NCI-H510A treated with DMSO at 0.1 percent for 48 hours (cell line): ENCODE data around the gene OTOF.
A peak's percentile ranks its signal among the peaks of the same experiment; 100 is the strongest.

Source experiments
- DNase-seq: peaks from one replicate; lab custom pipeline; 2025; lab: John Stamatoyannopoulos, UW

OTOF gene

GRCh38 chr2:26464390-26465265, 13.3 kb downstream of the OTOF start:
- DNase-seq: no peak

GRCh38 chr2:26463244-26464192, 14.4 kb downstream of the OTOF start:
- DNase-seq: no peak

GRCh38 chr2:26462511-26463243, 15.2 kb downstream of the OTOF start:
- peak; percentile 34 for DNase-seq

GRCh38 chr2:26462100-26462499, 15.8 kb downstream of the OTOF start:
- DNase-seq: no peak

GRCh38 chr2:26461601-26462023, 16.3 kb downstream of the OTOF start:
- DNase-seq: no peak

GRCh38 chr2:26460613-26461031, 17.3 kb downstream of the OTOF start:
- no peak for DNase-seq

GRCh38 chr2:26459991-26460612, 17.8 kb downstream of the OTOF start:
- DNase-seq: no peak

GRCh38 chr2:26458365-26459042, 19.4 kb downstream of the OTOF start:
- DNase-seq: no peak

GRCh38 chr2:26457695-26458364, 20.1 kb downstream of the OTOF start:
- no peak for DNase-seq

GRCh38 chr2:26457251-26457666, 20.7 kb downstream of the OTOF start:
- no peak for DNase-seq

GRCh38 chr2:26456440-26457250, 21.3 kb downstream of the OTOF start:
- peak; percentile 15 for DNase-seq

- no peak for DNase-seq
Observed at GRCh38 chr2:26455670-26456439, 22.1 kb downstream of the OTOF start.

GRCh38 chr2:26455037-26455669, 22.8 kb downstream of the OTOF start:
- no peak for DNase-seq

- DNase-seq: no peak
Observed at GRCh38 chr2:26454561-26455001, 23.3 kb downstream of the OTOF start.

- DNase-seq: no peak
Observed at GRCh38 chr2:26453421-26454329, 24.2 kb downstream of the OTOF start.

GRCh38 chr2:26451700-26452099, 26.2 kb downstream of the OTOF start:
- DNase-seq: no peak

GRCh38 chr2:26450031-26450635, 27.8 kb downstream of the OTOF start:
- DNase-seq: no peak
